RWPE2 (cell line): ENCODE measurements around the gene TP73.

Source experiments
- ATAC-seq: fragments of 200-7000 bp; cut with Tn5 transposase; 3 replicates; pipeline ENCODE4 v1.9.1; 2021; ENCODE audit warnings: low read depth
- DNase-seq: peaks from one replicate; pipeline ENCODE4 v3.0.0-alpha.2; 2020; ENCODE audit warnings: low spot score
- H3K27ac ChIP-seq: fragments of 450-650 bp; 2 replicates; pipeline ENCODE4 v1.5.1; 2017; ENCODE audit warnings: mild to moderate bottlenecking; ENCODE audit not compliant: poor library complexity, severe bottlenecking
- H3K27me3 ChIP-seq: fragments of 250-450 bp; sonication (Bioruptor Pico); 2 replicates; pipeline ENCODE4 v1.5.1; 2021; ENCODE audit warnings: mild to moderate bottlenecking, moderate library complexity; ENCODE audit not compliant: insufficient read depth, poor library complexity, severe bottlenecking
- H3K36me3 ChIP-seq: fragments of 250-450 bp; sonication (Bioruptor Pico); 2 replicates; pipeline ENCODE4 v1.5.1; 2020; ENCODE audit warnings: low read depth, mild to moderate bottlenecking, moderate library complexity
- H3K4me1 ChIP-seq: fragments of 250-450 bp; sonication (Bioruptor Pico); 2 replicates; pipeline ENCODE4 v1.5.1; 2021; ENCODE audit warnings: mild to moderate bottlenecking, moderate library complexity; ENCODE audit not compliant: insufficient read depth, poor library complexity, severe bottlenecking
- H3K4me3 ChIP-seq: fragments of 250-450 bp; sonication (Bioruptor Pico); 2 replicates; pipeline ENCODE4 v1.5.1; 2021; ENCODE audit warnings: mild to moderate bottlenecking, moderate library complexity; ENCODE audit not compliant: severe bottlenecking
- H3K9me3 ChIP-seq: fragments of 250-450 bp; sonication (Bioruptor Pico); 2 replicates; pipeline ENCODE4 v1.5.1; 2021; ENCODE audit warnings: mild to moderate bottlenecking, moderate library complexity; ENCODE audit not compliant: severe bottlenecking
- CTCF ChIP-seq: fragments of 450-650 bp; IDR thresholded peaks from one replicate; pipeline ENCODE4 v1.5.1; 2017; ENCODE audit warnings: mild to moderate bottlenecking, moderate library complexity; ENCODE audit not compliant: poor library complexity, severe bottlenecking

Gene TP73

GRCh38 chr1:3631320-3632260 lies 20.7 kb upstream of the TP73 start:
- TF ChIP-seq CTCF, result no peak
- Histone ChIP-seq H3K9me3 (no peaks in the 10 kb centered on the region), H3K27me3 (no peaks in the 10 kb centered on the region), H3K27ac (no peak overlapping the region), H3K4me3 (no peak overlapping the region), H3K4me1 (no peaks in the 10 kb centered on the region), H3K36me3 (peaks cover 41% of the 10 kb centered on the region)
- ATAC-seq (no peak), DNase-seq (no peak)

- no peak overlapping the region for H3K27ac ChIP-seq
- H3K36me3 ChIP-seq, result peaks cover 41% of the 10 kb centered on the region
- no peaks in the 10 kb centered on the region for H3K4me1 ChIP-seq
- no peaks in the 10 kb centered on the region for H3K27me3 ChIP-seq
- no peaks in the 10 kb centered on the region for H3K9me3 ChIP-seq
- DNase-seq, result no peak
- no peak overlapping the region for H3K4me3 ChIP-seq
- TF ChIP-seq CTCF, result no peak
- no peak for ATAC-seq
Measured at GRCh38 chr1:3632298-3632697, 20.0 kb upstream of the TP73 start.

GRCh38 chr1:3632716-3633343 lies 19.5 kb upstream of the TP73 start:
- H3K4me1 ChIP-seq, result no peaks in the 10 kb centered on the region
- H3K27ac ChIP-seq, result no peak overlapping the region
- no peak for TF ChIP-seq CTCF
- ATAC-seq, result no peak
- no peaks in the 10 kb centered on the region for H3K9me3 ChIP-seq
- no peak overlapping the region for H3K4me3 ChIP-seq
- H3K27me3 ChIP-seq, result no peaks in the 10 kb centered on the region
- H3K36me3 ChIP-seq, result peaks cover 40% of the 10 kb centered on the region
- DNase-seq, result no peak

- no peak overlapping the region for H3K4me3 ChIP-seq
- H3K9me3 ChIP-seq, result no peaks in the 10 kb centered on the region
- TF ChIP-seq CTCF, result no peak
- H3K4me1 ChIP-seq, result no peaks in the 10 kb centered on the region
- peaks cover 41% of the 10 kb centered on the region for H3K36me3 ChIP-seq
- ATAC-seq (no peak), DNase-seq (no peak)
- H3K27me3 ChIP-seq, result no peaks in the 10 kb centered on the region
- H3K27ac ChIP-seq, result no peak overlapping the region
Measured at GRCh38 chr1:3633344-3634058, 18.8 kb upstream of the TP73 start.
